H1 (cell line): Measurements from ENCODE around the gene CTDP1. TPM values are rescaled to one million over a fixed set of nuclear protein-coding genes. Genes with fewer than 3 reads are reported as not detected.

Experiments used
- ATF2 ChIP-seq: IDR thresholded peaks from 2 replicates; pipeline ENCODE4 v1.6.1; 2012; ENCODE audit warnings: low read length, inconsistent platforms
- EP300 ChIP-seq, 2 experiments: IDR thresholded peaks; 1 replicate in 1 of 2; 2 replicates in 1 of 2; pipeline ENCODE4 v1.6.1; 2011 to 2012; ENCODE audit warnings: low read depth in 2 of 2, low read length in 2 of 2, mild to moderate bottlenecking in 2 of 2, borderline replicate concordance in 1 of 2, inconsistent platforms in 1 of 2, moderate library complexity in 1 of 2
- KDM4A ChIP-seq: IDR thresholded peaks from one replicate; pipeline ENCODE4 v1.7.1; 2012; ENCODE audit warnings: low read depth, mild to moderate bottlenecking, moderate library complexity, low read length, inconsistent platforms; ENCODE audit not compliant: severe bottlenecking
- MAX ChIP-seq: IDR thresholded peaks from 2 replicates; pipeline ENCODE4 v1.6.1; 2012; ENCODE audit warnings: inconsistent platforms
- NRF1 ChIP-seq: IDR thresholded peaks from 2 replicates; pipeline ENCODE4 v1.6.1; 2011; ENCODE audit warnings: mild to moderate bottlenecking, low read depth, low read length, improper control_type of control experiment
- RAD21 ChIP-seq, 2 experiments: IDR thresholded peaks in 1 of 2; conservative IDR thresholded peaks in 1 of 2; 2 replicates each; pipeline ENCODE4 v1.6.1; 2011; ENCODE audit warnings: low read depth in 2 of 2, low read length in 2 of 2, improper control_type of control experiment in 1 of 2, inconsistent platforms in 1 of 2, mild to moderate bottlenecking in 1 of 2, moderate library complexity in 1 of 2
- RNF2 ChIP-seq: fragments of 200-900, 300-1000 bp; sonication (generic); IDR thresholded peaks from 2 replicates; pipeline ENCODE4 v1.7.1; 2016; ENCODE audit warnings: borderline replicate concordance, low read depth, mild to moderate bottlenecking, antibody characterized with exemption, low read length; ENCODE audit not compliant: poor library complexity, severe bottlenecking; ENCODE audit errors: missing control alignments
- SP2 ChIP-seq: IDR thresholded peaks from 2 replicates; pipeline ENCODE4 v1.6.1; 2012; ENCODE audit warnings: mild to moderate bottlenecking, low read length, inconsistent platforms
- polyA plus RNA-seq, 7 experiments: library from polyadenylated mRNA; depleted of rRNA in 3 of 7; stranded (reverse) in 5 of 7; unstranded in 2 of 7; fragments of >200 nt in 5 of 7; fragments of 200-250 nt in 2 of 7; gene quantifications; 1 replicate in 5 of 7; 2 replicates in 1 of 7; 4 replicates in 1 of 7; pipeline versions ENCODE4 v1.2.1 to v1.2.3, GENCODE V29; 2011 to 2013; ENCODE audit warnings: missing spikeins in 2 of 7, mixed read lengths in 2 of 7
- total RNA-seq: library from RNA; stranded (reverse); fragmentation: NEBNext Ultra II Directional; extraction: Animal tissue kit (Norgen Biotek cat#: 25700); gene quantifications from 2 replicates; pipeline ENCODE4 v1.2.1, GENCODE V29; 2021
- TF ChIP-seq, protein P1 (sequence below): IDR thresholded peaks from 2 replicates; pipeline ENCODE4 v1.6.1; 2011; ENCODE audit warnings: low read depth, mild to moderate bottlenecking, low read length; ENCODE audit not compliant: insufficient read depth

The CTDP1 gene
- total and polyA plus RNA-seq, 2 of the 8 experiments (the other 6 are each of a cell fraction or from before 2014, with no cell fraction given): 16.6 to 37.0 TPM

DNA sequence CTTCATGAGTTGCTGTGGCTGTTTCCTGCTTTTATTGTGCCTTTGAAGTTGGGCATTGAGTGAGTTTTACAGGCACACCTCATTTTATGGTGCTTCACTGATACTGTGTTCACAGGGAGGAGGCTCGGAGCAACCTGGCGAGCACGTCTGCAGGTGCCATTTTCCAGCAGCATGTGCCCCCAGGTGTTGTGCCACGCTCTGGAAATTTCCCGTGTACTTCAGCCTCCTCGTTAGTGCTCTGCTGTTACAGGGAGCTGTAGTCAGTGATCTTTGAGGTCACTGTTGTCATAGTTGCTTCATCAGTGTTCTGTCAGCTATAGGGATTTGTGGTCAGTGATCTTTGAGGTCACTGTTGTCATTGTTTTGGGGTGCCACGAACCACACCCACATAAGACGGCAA is 20.1 kb downstream of the CTDP1 start (continued):
- no peak for TF ChIP-seq RAD21 (IDR thresholded peaks at IDR 0.05 in 1 of 2, conservative IDR thresholded peaks at IDR 0.05 in 1 of 2; ENCODE audit: low read depth in 2 of 2, low read length in 2 of 2)
- no peak for TF ChIP-seq MAX
- TF ChIP-seq SP2: no peak
- TF ChIP-seq KDM4A: no peak
- no peak for TF ChIP-seq EP300 (IDR thresholded peaks at IDR 0.05; ENCODE audit: borderline replicate concordance in 1 of 2, low read depth in 2 of 2, low read length in 2 of 2)
- TF ChIP-seq NRF1: no peak
- TF ChIP-seq, protein P1, sequence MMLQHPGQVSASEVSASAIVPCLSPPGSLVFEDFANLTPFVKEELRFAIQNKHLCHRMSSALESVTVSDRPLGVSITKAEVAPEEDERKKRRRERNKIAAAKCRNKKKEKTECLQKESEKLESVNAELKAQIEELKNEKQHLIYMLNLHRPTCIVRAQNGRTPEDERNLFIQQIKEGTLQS: no peak
- no peak for TF ChIP-seq ATF2
- TF ChIP-seq RNF2: no peak
